Measurements from ENCODE around the gene NPW. TPM values are rescaled to one million over a fixed set of nuclear protein-coding genes. Genes with fewer than 3 reads are reported as not detected.
A peak's percentile ranks its signal among the peaks of the same experiment; 100 is the strongest.

NPW gene
- total and polyA plus RNA-seq, 2 donors (not counting 3 experiments of a cell fraction or from before 2014, with no cell fraction given), result 0.84 to 3.3 TPM

DNA sequence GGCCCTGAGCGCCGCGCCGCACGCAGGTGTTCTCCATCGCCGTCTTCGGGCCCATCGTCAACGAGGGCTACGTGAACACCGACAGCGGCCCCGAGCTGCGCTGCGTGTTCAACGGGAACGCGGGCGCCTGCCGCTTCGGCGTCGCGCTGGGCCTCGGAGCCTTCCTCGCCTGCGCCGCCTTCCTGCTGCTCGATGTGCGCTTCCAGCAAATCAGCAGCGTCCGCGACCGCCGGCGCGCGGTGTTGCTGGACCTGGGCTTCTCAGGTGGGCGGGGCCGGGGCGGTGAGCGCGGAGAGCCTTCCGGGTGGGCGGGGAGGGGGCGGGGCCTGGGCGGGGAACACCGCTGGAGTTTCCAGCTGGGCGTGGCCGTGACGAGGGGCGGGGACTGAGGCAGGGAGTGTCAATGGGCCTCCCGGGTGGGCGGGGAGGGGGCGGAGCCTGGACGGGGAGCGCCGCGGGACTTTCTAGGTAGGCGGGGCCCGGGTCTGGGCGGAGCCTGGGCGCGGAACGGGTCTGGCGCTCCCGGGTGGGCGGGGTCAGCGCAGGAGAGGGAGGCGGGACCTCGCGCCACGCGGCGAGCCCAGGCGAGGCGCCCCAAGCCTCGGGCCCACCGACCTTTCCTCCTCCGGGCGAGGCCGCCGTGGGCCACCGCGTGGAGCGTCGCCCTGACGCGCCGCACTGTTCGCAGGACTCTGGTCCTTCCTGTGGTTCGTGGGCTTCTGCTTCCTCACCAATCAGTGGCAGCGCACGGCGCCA, 27.5 kb upstream of the NPW start:
- no peaks in the 10 kb centered on the region for H4K20me1 ChIP-seq (replicated peaks; ENCODE audit: control insufficient read depth, extremely low read depth, insufficient read depth, low read length)
- peaks cover 23 to 24% of the 10 kb centered on the region in 2 experiments for H3K27me3 ChIP-seq (ENCODE audit: control insufficient read depth in 2 of 2, insufficient read depth in 2 of 2, low read length in 2 of 2)
- dilution Hi-C loops (cut with MboI; ENCODE audit: extremely low pct_ligation_motif_present, low sequenced_read_pairs) (no loop called here), intact Hi-C loops (cut with micrococcal nuclease) (no loop called here)
- FAIRE-seq (peak; percentile 90), DNase-seq (ENCODE audit: low read depth, low spot score) (peak; percentile 88)
- peaks cover 0 to 4% of the 10 kb centered on the region in 2 experiments for H3K36me3 ChIP-seq (ENCODE audit: control insufficient read depth in 2 of 2, extremely low read depth in 1 of 2, insufficient read depth in 2 of 2, low read length in 2 of 2)
- H3K79me2 ChIP-seq (ENCODE audit: control insufficient read depth, insufficient read depth, low read length), result no peaks in the 10 kb centered on the region
- no peak for TF ChIP-seq MYC (IDR thresholded peaks at IDR 0.05; ENCODE audit: low read depth, low read length)
- TF ChIP-seq EZH2 (IDR thresholded peaks at IDR 0.05; ENCODE audit: borderline replicate concordance, low read depth, low read length, severe bottlenecking), result no peak
- TF ChIP-seq POLR2A (IDR thresholded peaks at IDR 0.05; ENCODE audit: low read depth, low read length), result peak; percentile 21
- TF ChIP-seq, protein P1, sequence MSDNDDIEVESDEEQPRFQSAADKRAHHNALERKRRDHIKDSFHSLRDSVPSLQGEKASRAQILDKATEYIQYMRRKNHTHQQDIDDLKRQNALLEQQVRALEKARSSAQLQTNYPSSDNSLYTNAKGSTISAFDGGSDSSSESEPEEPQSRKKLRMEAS (IDR thresholded peaks at IDR 0.05; ENCODE audit: insufficient read depth, insufficient read length), result peak; percentile 82
- H3K27ac ChIP-seq (ENCODE audit: insufficient read depth, low read depth, low read length), result no peak overlapping the region
- H3K4me1 ChIP-seq (ENCODE audit: control insufficient read depth, extremely low read depth, insufficient read depth, low read length), result peaks cover 7% of the 10 kb centered on the region
- H3K4me3 ChIP-seq (replicated peaks in 1 of 3; ENCODE audit: insufficient read depth in 1 of 3, low read depth in 1 of 3, low read length in 3 of 3), result peak overlapping the region in 1 of 3 experiments; percentile 15
- no peaks in the 10 kb centered on the region for H3K9me3 ChIP-seq (replicated peaks; ENCODE audit: control insufficient read depth, insufficient read depth, low read length)
- H3K4me2 ChIP-seq (ENCODE audit: insufficient read depth, low read length), result no peak overlapping the region
- ChIA-PET POLR2A (interaction anchor here (0.9 to 1.3 kb wide), 2 partner anchors 27 to 163 kb away, joined by 4 to 5 read pairs; partner anchors contain the start of genes RPS2 and TRAF7), CTCF (interaction anchor here (0.7 to 3.9 kb wide), 3 partner anchors 11 to 148 kb away, joined by 3 to 23 read pairs (median 9); no protein-coding TSS in a partner anchor)
- H2AFZ ChIP-seq (ENCODE audit: low read depth, low read length), result peak overlapping the region; percentile 90
- H3K9ac ChIP-seq (replicated peaks; ENCODE audit: extremely low read depth, insufficient read depth, low read length), result no peak overlapping the region
- BruUV-seq (replicated peaks), result no TSS peak
- no peaks in the 10 kb centered on the region for H3K9me1 ChIP-seq (replicated peaks; ENCODE audit: control insufficient read depth, extremely low read depth, insufficient read depth, low read length)

DNA sequence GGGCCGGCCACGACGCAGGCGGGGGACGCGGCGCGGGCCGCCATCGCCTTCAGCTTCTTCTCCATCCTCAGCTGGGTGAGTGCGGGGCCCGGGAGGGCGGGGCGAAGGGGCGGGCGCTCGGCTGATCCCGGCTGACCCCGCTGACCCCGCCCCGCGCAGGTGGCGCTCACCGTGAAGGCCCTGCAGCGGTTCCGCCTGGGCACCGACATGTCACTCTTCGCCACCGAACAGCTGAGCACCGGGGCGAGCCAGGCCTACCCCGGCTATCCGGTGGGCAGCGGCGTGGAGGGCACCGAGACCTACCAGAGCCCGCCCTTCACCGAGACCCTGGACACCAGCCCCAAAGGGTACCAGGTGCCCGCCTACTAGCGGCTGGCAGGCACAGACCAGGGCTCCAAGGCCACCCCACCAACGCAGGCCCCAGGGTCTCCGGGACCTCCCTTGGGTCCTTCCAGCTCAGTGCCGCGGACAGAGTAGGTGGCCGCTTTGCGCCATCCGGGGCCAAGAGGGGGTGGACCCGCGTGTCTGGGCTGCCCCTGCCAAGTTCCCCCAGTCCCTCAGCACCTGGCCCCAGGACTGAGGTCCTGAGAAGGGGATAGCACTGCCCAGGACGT, 26.8 kb upstream of the NPW start:
- intact Hi-C loops (cut with micrococcal nuclease) (no loop called here), dilution Hi-C loops (cut with MboI; ENCODE audit: extremely low pct_ligation_motif_present, low sequenced_read_pairs) (no loop called here)
- H3K36me3 ChIP-seq (ENCODE audit: control insufficient read depth in 2 of 2, extremely low read depth in 1 of 2, insufficient read depth in 2 of 2, low read length in 2 of 2), result peaks cover 0 to 5% of the 10 kb centered on the region in 2 experiments
- peaks cover 23 to 24% of the 10 kb centered on the region in 2 experiments for H3K27me3 ChIP-seq (ENCODE audit: control insufficient read depth in 2 of 2, insufficient read depth in 2 of 2, low read length in 2 of 2)
- no peak for FAIRE-seq
- no peaks in the 10 kb centered on the region for H3K9me1 ChIP-seq (replicated peaks; ENCODE audit: control insufficient read depth, extremely low read depth, insufficient read depth, low read length)
- TF ChIP-seq GATA2 (IDR thresholded peaks at IDR 0.05; ENCODE audit: insufficient read depth, insufficient read length, low read depth, low read length), result no peak
- no peak for TF ChIP-seq MYC (IDR thresholded peaks at IDR 0.05; ENCODE audit: low read depth, low read length)
- TF ChIP-seq, protein P1 (IDR thresholded peaks at IDR 0.05; ENCODE audit: insufficient read depth, insufficient read length), result no peak
- no peak for DNase-seq (ENCODE audit: low read depth, low spot score)
- no peaks in the 10 kb centered on the region for H3K9me3 ChIP-seq (replicated peaks; ENCODE audit: control insufficient read depth, insufficient read depth, low read length)
- no peak overlapping the region for H3K4me3 ChIP-seq (replicated peaks in 1 of 3; ENCODE audit: insufficient read depth in 1 of 3, low read depth in 1 of 3, low read length in 3 of 3)
- peaks cover 7% of the 10 kb centered on the region for H3K4me1 ChIP-seq (ENCODE audit: control insufficient read depth, extremely low read depth, insufficient read depth, low read length)
- no peak overlapping the region for H3K4me2 ChIP-seq (ENCODE audit: insufficient read depth, low read length)
- CTCF ChIA-PET, result interaction anchor here (2.5 to 3.9 kb wide), 2 partner anchors 10 to 148 kb away, joined by 9 to 23 read pairs; no protein-coding TSS in a partner anchor
- no peaks in the 10 kb centered on the region for H3K79me2 ChIP-seq (ENCODE audit: control insufficient read depth, insufficient read depth, low read length)
- no TSS peak for BruUV-seq (replicated peaks)
- H2AFZ ChIP-seq (ENCODE audit: low read depth, low read length), result peak overlapping the region; percentile 90
- no peak overlapping the region for H3K27ac ChIP-seq (ENCODE audit: insufficient read depth, low read depth, low read length)
- no peak overlapping the region for H3K9ac ChIP-seq (replicated peaks; ENCODE audit: extremely low read depth, insufficient read depth, low read length)
- H4K20me1 ChIP-seq (replicated peaks; ENCODE audit: control insufficient read depth, extremely low read depth, insufficient read depth, low read length), result no peaks in the 10 kb centered on the region
- POLR2A ChIA-PET, result interaction anchor here (0.9 to 1.3 kb wide), 2 partner anchors 28 to 163 kb away, joined by 4 to 5 read pairs; partner anchors contain the start of genes RPS2 and TRAF7
